HG03159 (cell line): ENCODE data around the gene NUDT15.

ENCODE experiments used
- ATAC-seq: cut with Tn5 transposase; IDR thresholded peaks from one replicate; pipeline ENCODE4 v1.9.1; 2021; ENCODE audit warnings: mild to moderate bottlenecking, moderate library complexity; ENCODE audit not compliant: unreplicated experiment

Gene NUDT15

DNA sequence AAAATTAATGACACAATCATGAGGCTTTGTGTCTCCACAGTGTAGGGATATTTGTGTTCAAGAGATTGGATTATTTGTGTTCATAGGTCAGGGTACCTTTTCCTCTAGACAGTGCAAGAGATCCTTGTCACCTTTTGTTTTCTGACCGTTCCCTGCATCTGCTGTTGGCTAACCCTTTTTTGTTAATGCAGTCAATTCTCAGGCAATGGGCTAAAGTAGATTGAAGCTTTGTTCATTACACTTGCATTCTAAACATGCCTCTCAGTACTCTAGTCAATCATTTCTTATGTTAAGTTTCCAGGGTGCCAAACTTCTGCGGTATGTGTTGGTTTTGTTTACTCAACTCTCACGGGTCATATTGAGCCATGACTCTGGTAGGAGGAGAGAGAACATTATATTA, 59.1 kb downstream of the NUDT15 start:
- no peak for ATAC-seq
